Adrenal gland (tissue), 12 donors: Measurements from ENCODE around the gene METTL24. TPM values are rescaled to one million over a fixed set of nuclear protein-coding genes. Genes with fewer than 3 reads are reported as not detected.

Source experiments
- DNase-seq, 7 donors: peaks; one replicate each; pipeline ENCODE4 v3.0.0-alpha.2; 2019 to 2020
- H3K27ac ChIP-seq, 5 donors: fragments of 200-600 bp; sonication (generic) in 4 of 5; 1 replicate in 3 of 5; 2 replicates in 2 of 5; pipeline versions ENCODE4 v1.5.1 to v1.8.0; 2016 to 2020; ENCODE audit warnings: mild to moderate bottlenecking in 1 of 5
- H3K27me3 ChIP-seq: fragments of 200-600 bp; 2 replicates; pipeline ENCODE4 v1.8.0; 2021
- H3K36me3 ChIP-seq, 2 donors: fragments of 200-600 bp; replicated peaks in 1 of 2; 1 replicate in 1 of 2; 2 replicates in 1 of 2; pipeline versions ENCODE4 v1.5.1 to v1.8.0; 2018 to 2022
- H3K4me1 ChIP-seq, 2 donors: fragments of 200-600 bp; replicated peaks in 1 of 2; 1 replicate in 1 of 2; 2 replicates in 1 of 2; pipeline versions ENCODE4 v1.5.1 to v1.8.0; 2018 to 2021
- H3K4me3 ChIP-seq, 4 donors: fragments of 200-600 bp; sonication (generic) in 3 of 4; one replicate each; pipeline ENCODE4 v1.5.1; 2016 to 2018
- H3K9me3 ChIP-seq, 3 donors: fragments of 200-600 bp; sonication (generic) in 1 of 3; replicated peaks in 1 of 3; 1 replicate in 2 of 3; 2 replicates in 1 of 3; pipeline versions ENCODE4 v1.5.1 to v1.8.0; 2016 to 2021
- POLR2A ChIP-seq, 2 donors: fragments of 450-650 bp; IDR thresholded peaks; one replicate each; pipeline ENCODE4 v1.6.1; 2017; ENCODE audit warnings: antibody characterized with exemption in 2 of 2, mild to moderate bottlenecking in 2 of 2, moderate library complexity in 1 of 2
- WGBS, 4 donors: extraction: QIAGEN DNeasy Blood & Tissue Kit in 2 of 4; methylation state at CpG; one replicate each; pipeline versions ENCODE4 v1.1.5 to v1.1.7; 2013 to 2017; 5-methylcytosine and 5-hydroxymethylcytosine counted together
- intact Hi-C, 2 donors: fragments of 100-400 bp; cut with DNase I; formaldehyde crosslinking; loops; one replicate each; pipeline versions ENCODE4 v1.14.1 to v1.15.0; 2022 to 2023
- polyA plus RNA-seq, 3 donors: library from polyadenylated mRNA; stranded (reverse); fragments of 200-250 nt in 2 of 3; fragments of 350-450 nt in 1 of 3; fragmentation: Illumina TruSeq in 1 of 3; extraction: RNeasy Lipid Tissue Mini Kit (QIAGEN cat#74804) in 1 of 3; gene quantifications; one replicate each; pipeline ENCODE4 v1.2.3, GENCODE V29; 2013 to 2014
- total RNA-seq, 9 donors: library from RNA; depleted of rRNA in 4 of 9; stranded (reverse); fragments of >200 nt in 4 of 9; fragments of 120-200 nt in 1 of 9; fragmentation: NEBNext Ultra II Directional in 1 of 9; extraction: Animal tissue kit (Norgen Biotek cat#: 25700) in 1 of 9; gene quantifications; one replicate each; pipeline versions ENCODE4 v1.1.0 to v1.2.4, GENCODE V29; 2013 to 2023
- TF ChIP-seq, protein P1 (sequence below), 6 experiments: fragments of 450-650 bp in 4 of 6; fragments of 200-600 bp in 2 of 6; sonication (generic) in 1 of 6; IDR thresholded peaks; 1 replicate in 5 of 6; 2 replicates in 1 of 6; pipeline versions ENCODE4 v1.5.1 to v1.8.0; 2016 to 2021; ENCODE audit warnings: antibody characterized with exemption in 6 of 6, mild to moderate bottlenecking in 2 of 6, moderate library complexity in 1 of 6
- donor health status: healthy with polysubstance abuse.
- donor health status: Bipolar disorder and iron deficiency.
- donor health status: DM: yes; HTN: yes; CAD: no.
- donor health status: DM: no; HTN: no; CAD: no.
- donor health status: DM: no; HTN: no; CAD: no.
- donor health status: DM: yes; HTN: yes; CAD: no.

METTL24 gene
- total and polyA plus RNA-seq, 12 donors: 0.20 to 5.0 (median 1.8) TPM; not detected in 1

DNA sequence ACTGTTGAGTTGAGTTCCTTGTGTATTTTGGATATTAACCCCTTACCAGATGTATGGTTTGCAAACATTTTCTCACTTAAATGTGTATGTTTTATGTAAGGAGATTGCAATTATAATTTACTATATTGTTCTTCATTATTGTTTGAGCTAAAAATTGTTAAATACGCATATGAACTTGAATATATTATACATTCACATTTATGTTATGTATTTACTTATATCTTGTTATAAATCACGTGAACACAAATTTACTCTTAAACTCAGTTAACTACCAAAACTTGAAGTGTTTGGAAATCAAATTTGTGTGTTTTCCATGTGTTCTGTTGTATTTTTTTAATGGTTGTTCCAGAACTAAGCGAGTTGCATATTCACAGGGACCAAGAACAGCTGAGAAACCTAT, 159.6 kb downstream of the METTL24 start:
- no peak for TF ChIP-seq POLR2A (IDR thresholded peaks at IDR 0.05)
- TF ChIP-seq, protein P1, sequence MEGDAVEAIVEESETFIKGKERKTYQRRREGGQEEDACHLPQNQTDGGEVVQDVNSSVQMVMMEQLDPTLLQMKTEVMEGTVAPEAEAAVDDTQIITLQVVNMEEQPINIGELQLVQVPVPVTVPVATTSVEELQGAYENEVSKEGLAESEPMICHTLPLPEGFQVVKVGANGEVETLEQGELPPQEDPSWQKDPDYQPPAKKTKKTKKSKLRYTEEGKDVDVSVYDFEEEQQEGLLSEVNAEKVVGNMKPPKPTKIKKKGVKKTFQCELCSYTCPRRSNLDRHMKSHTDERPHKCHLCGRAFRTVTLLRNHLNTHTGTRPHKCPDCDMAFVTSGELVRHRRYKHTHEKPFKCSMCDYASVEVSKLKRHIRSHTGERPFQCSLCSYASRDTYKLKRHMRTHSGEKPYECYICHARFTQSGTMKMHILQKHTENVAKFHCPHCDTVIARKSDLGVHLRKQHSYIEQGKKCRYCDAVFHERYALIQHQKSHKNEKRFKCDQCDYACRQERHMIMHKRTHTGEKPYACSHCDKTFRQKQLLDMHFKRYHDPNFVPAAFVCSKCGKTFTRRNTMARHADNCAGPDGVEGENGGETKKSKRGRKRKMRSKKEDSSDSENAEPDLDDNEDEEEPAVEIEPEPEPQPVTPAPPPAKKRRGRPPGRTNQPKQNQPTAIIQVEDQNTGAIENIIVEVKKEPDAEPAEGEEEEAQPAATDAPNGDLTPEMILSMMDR (IDR thresholded peaks at IDR 0.05): no peak

DNA sequence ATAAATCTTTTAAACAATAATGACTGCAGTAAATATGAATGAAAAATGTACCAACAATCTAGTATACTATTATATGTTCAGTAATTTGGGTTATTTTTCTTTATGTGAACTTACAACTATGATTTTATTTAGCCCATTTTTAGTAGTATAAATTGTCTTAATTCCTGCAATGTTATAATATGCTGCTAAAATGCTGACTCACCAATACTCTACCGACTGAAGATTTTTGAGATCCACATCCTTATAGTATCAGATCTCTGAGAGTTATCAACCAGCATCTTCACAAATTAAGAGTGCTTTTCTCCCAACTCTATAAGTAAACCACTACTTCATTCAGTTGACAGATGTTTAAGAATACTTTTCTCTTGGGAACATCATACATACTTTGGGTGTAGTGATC, 161.3 kb downstream of the METTL24 start:
- no peaks in the 10 kb centered on the region for H3K9me3 ChIP-seq
- H3K4me3 ChIP-seq: no peak overlapping the region
- intact Hi-C loops: no loop called here
- TF ChIP-seq POLR2A (IDR thresholded peaks at IDR 0.05): no peak
- H3K27me3 ChIP-seq: no peaks in the 10 kb centered on the region
- H3K36me3 ChIP-seq: peaks cover 0 to 9% of the 10 kb centered on the region in 2 donors
- no peak for DNase-seq
- H3K27ac ChIP-seq: no peak overlapping the region
- H3K4me1 ChIP-seq: peaks cover 0 to 20% of the 10 kb centered on the region in 2 donors
- 66 to 78% (median 72%) methylated on average over 1 of the region's 1 CpG for WGBS, 4 donors

More for the DNA sequence above, 159.6 kb downstream of the METTL24 start:
- DNase-seq: no peak
- peaks cover 0 to 8% of the 10 kb centered on the region in 2 donors for H3K36me3 ChIP-seq
- intact Hi-C loops: no loop called here
- H3K4me1 ChIP-seq: peaks cover 0 to 20% of the 10 kb centered on the region in 2 donors
- WGBS, 4 donors: 97 to 99% (median 98%) methylated on average over 3 of the region's 3 CpGs
- H3K4me3 ChIP-seq: no peak overlapping the region
- no peaks in the 10 kb centered on the region for H3K9me3 ChIP-seq
- no peaks in the 10 kb centered on the region for H3K27me3 ChIP-seq
- no peak overlapping the region for H3K27ac ChIP-seq

DNA sequence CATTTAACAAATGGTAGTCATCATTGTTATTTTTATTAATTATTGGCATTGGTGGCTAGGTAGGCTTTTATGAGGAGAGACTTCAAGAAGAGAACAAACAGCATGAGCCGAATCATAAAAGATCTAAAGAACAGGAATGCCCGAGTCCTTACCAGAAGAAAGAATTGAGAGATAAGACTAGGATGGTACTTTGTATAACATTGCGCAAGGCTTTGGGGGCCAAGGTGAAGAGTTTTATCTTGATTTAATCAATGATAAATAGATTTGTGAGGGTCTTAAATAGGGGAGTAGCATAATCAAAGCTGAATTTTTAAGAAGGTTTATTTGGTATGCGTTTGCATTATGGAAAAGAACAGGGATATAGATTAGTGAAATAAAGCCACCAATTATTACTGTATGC, 162.5 kb downstream of the METTL24 start:
- Histone ChIP-seq H3K9me3 (no peaks in the 10 kb centered on the region), H3K27ac (no peak overlapping the region), H3K36me3 (peaks cover 0 to 9% of the 10 kb centered on the region in 2 donors), H3K4me3 (no peak overlapping the region), H3K4me1 (peaks cover 0 to 22% of the 10 kb centered on the region in 2 donors), H3K27me3 (no peaks in the 10 kb centered on the region)
- 62 to 74% (median 67%) methylated on average over 4 of the region's 4 CpGs for WGBS, 4 donors
- TF ChIP-seq POLR2A (IDR thresholded peaks at IDR 0.05): no peak
- TF ChIP-seq, protein P1 (IDR thresholded peaks at IDR 0.05): no peak
- intact Hi-C loops: no loop called here
- DNase-seq: no peak

Other genes with a start within 250 kb of the METTL24 start
- gene WASF1, start 178.7 kb downstream of the METTL24 start, total RNA-seq: 10 to 100 TPM in 3 of 9 donors, 1 to 10 TPM in 6; 4.7 to 13.0 (median 8.7) TPM
- 10 to 100 TPM in 2 of 3 donors, 1 to 10 TPM in 1; 8.2 to 23.7 (median 16.2) TPM for gene WASF1, start 178.7 kb downstream of the METTL24 start, polyA plus RNA-seq
- gene CDC40, start 177.9 kb downstream of the METTL24 start, total RNA-seq: 10 to 100 TPM; 17.8 to 41.8 (median 30.8) TPM
- gene CDC40, start 177.9 kb downstream of the METTL24 start, polyA plus RNA-seq: 10 to 100 TPM in 1 of 3 donors, 1 to 10 TPM in 2; 5.3 to 46.9 (median 7.7) TPM
- 10 to 100 TPM in 5 of 9 donors, 1 to 10 TPM in 4; 4.4 to 19.1 (median 10.8) TPM for gene DDO, start 57.2 kb upstream of the METTL24 start, total RNA-seq
- 10 to 100 TPM in 1 of 3 donors, 1 to 10 TPM in 2; 5.1 to 13.4 (median 5.8) TPM for gene DDO, start 57.2 kb upstream of the METTL24 start, polyA plus RNA-seq
- gene SLC22A16, start 118.3 kb upstream of the METTL24 start, total RNA-seq: 1 to 10 TPM in 1 of 9 donors, under 1 TPM in 4, not detected in 4; 0.11 to 1.6 (median 0.34) TPM
- not detected for gene SLC22A16, start 118.3 kb upstream of the METTL24 start, polyA plus RNA-seq